GM23338 (cell line): ENCODE results near the gene TPH1. TPM values are rescaled to one million over a fixed set of nuclear protein-coding genes. Genes with fewer than 3 reads are reported as not detected.

Experiments used
- ATAC-seq: fragments of 200-7000 bp; cut with Tn5 transposase; 3 replicates; pipeline ENCODE4 v1.9.1; 2020
- DNase-seq: peaks from one replicate; pipeline ENCODE4 v3.0.0-alpha.2; 2015; ENCODE audit warnings: low spot score
- H2AFZ ChIP-seq: fragments of 200-600 bp; sonication (generic); 2 replicates; pipeline ENCODE4 v1.8.0; 2016; ENCODE audit warnings: antibody characterized with exemption, mild to moderate bottlenecking, moderate library complexity
- H3F3A ChIP-seq: fragments of 200-600 bp; sonication (generic); replicated peaks from 2 replicates; pipeline ENCODE4 v1.8.0; 2017; ENCODE audit warnings: antibody characterized with exemption, mixed run types, low read depth
- H3K27ac ChIP-seq: fragments of 200-600 bp; sonication (generic); 2 replicates; pipeline ENCODE4 v1.6.1; 2016; ENCODE audit warnings: low read depth
- H3K27me3 ChIP-seq: fragments of 200-600 bp; sonication (generic); 2 replicates; pipeline ENCODE4 v1.8.0; 2016; ENCODE audit warnings: mild to moderate bottlenecking, mixed run types, moderate library complexity; ENCODE audit not compliant: insufficient read depth
- H3K36me3 ChIP-seq: fragments of 200-600 bp; sonication (generic); 2 replicates; pipeline ENCODE4 v1.8.0; 2016; ENCODE audit warnings: mild to moderate bottlenecking; ENCODE audit not compliant: insufficient read depth
- H3K4me1 ChIP-seq: fragments of 200-600 bp; sonication (generic); 2 replicates; pipeline ENCODE4 v1.8.0; 2016; ENCODE audit warnings: mild to moderate bottlenecking, moderate library complexity; ENCODE audit not compliant: insufficient read depth
- H3K4me2 ChIP-seq: fragments of 200-600 bp; sonication (generic); 2 replicates; pipeline ENCODE4 v1.7.1; 2017; ENCODE audit warnings: mixed run types
- H3K4me3 ChIP-seq: fragments of 200-600 bp; sonication (generic); 2 replicates; pipeline ENCODE4 v1.6.1; 2016; ENCODE audit warnings: mixed run types
- H3K79me2 ChIP-seq: fragments of 200-600 bp; sonication (generic); replicated peaks from 2 replicates; pipeline ENCODE4 v1.8.0; 2017; ENCODE audit warnings: mild to moderate bottlenecking; ENCODE audit not compliant: insufficient read depth
- H3K9me2 ChIP-seq: fragments of 200-600 bp; sonication (generic); 2 replicates; pipeline ENCODE4 v1.8.0; 2017; ENCODE audit not compliant: insufficient read depth
- H4K20me1 ChIP-seq: fragments of 200-600 bp; sonication (generic); replicated peaks from 2 replicates; pipeline ENCODE4 v1.8.0; 2017; ENCODE audit warnings: mild to moderate bottlenecking; ENCODE audit not compliant: insufficient read depth
- H3K27ac Mint-ChIP-seq: 2 replicates; pipeline ENCODE4 v1.8.0; 2020; ENCODE audit warnings: inconsistent platforms, mild to moderate bottlenecking, moderate library complexity, mixed read lengths
- H3K27me3 Mint-ChIP-seq: 3 replicates; pipeline ENCODE4 v1.8.0; 2022; ENCODE audit warnings: low read depth, mild to moderate bottlenecking, moderate library complexity, mixed read lengths, inconsistent platforms; ENCODE audit not compliant: insufficient read depth, poor library complexity
- H3K36me3 Mint-ChIP-seq: 3 replicates; pipeline ENCODE4 v1.8.0; 2021; ENCODE audit warnings: low read depth, mild to moderate bottlenecking, inconsistent platforms, moderate library complexity, mixed read lengths
- H3K4me1 Mint-ChIP-seq: 3 replicates; pipeline ENCODE4 v1.8.0; 2020; ENCODE audit warnings: mild to moderate bottlenecking, inconsistent platforms, mixed read lengths
- H3K4me3 Mint-ChIP-seq: 3 replicates; pipeline ENCODE4 v1.8.0; 2021; ENCODE audit warnings: moderate library complexity, mild to moderate bottlenecking, inconsistent platforms, mixed read lengths
- H3K9me3 Mint-ChIP-seq: 3 replicates; pipeline ENCODE4 v1.8.0; 2020; ENCODE audit warnings: moderate library complexity, mild to moderate bottlenecking, inconsistent platforms, mixed read lengths
- CREB1 ChIP-seq: fragments of 250-450 bp; sonication (Bioruptor Pico); IDR thresholded peaks from 2 replicates; pipeline ENCODE4 v1.5.0; 2020; ENCODE audit warnings: low read depth, mild to moderate bottlenecking, moderate library complexity
- EZH2 ChIP-seq: fragments of 200-600 bp; sonication (generic); IDR thresholded peaks from one replicate; pipeline ENCODE4 v1.8.0; 2017; ENCODE audit warnings: antibody characterized with exemption, mild to moderate bottlenecking, low read depth; ENCODE audit not compliant: unreplicated experiment
- EZH2phosphoT487 ChIP-seq: fragments of 200-600 bp; sonication (generic); IDR thresholded peaks from one replicate; pipeline ENCODE4 v1.8.1; 2018; ENCODE audit warnings: antibody characterized with exemption; ENCODE audit not compliant: unreplicated experiment
- JUNB ChIP-seq: IDR thresholded peaks from one replicate; pipeline ENCODE4 v1.6.1; 2016; ENCODE audit warnings: antibody characterized with exemption; ENCODE audit not compliant: unreplicated experiment
- NANOG ChIP-seq: IDR thresholded peaks from 2 replicates; pipeline ENCODE4 v1.6.1; 2016; ENCODE audit warnings: antibody characterized with exemption, borderline replicate concordance
- POLR2AphosphoS5 ChIP-seq: IDR thresholded peaks from 2 replicates; pipeline ENCODE4 v1.6.1; 2016; ENCODE audit warnings: antibody characterized with exemption, low read depth
- STAT1 ChIP-seq: IDR thresholded peaks from one replicate; pipeline ENCODE4 v1.6.1; 2016; ENCODE audit warnings: antibody characterized with exemption; ENCODE audit not compliant: unreplicated experiment
- ZNF114 ChIP-seq: fragments of 250-450 bp; sonication (Bioruptor Pico); IDR thresholded peaks from 2 replicates; pipeline ENCODE4 v1.5.0; 2020; ENCODE audit warnings: mild to moderate bottlenecking, moderate library complexity
- ZNF331 ChIP-seq: fragments of 250-450 bp; sonication (Bioruptor Pico); IDR thresholded peaks from 2 replicates; pipeline ENCODE4 v1.5.0; 2020; ENCODE audit warnings: low read depth, mild to moderate bottlenecking, moderate library complexity
- polyA plus RNA-seq: library from polyadenylated mRNA; unstranded; fragments of >200 nt; fragmentation: Nextera tagmentation; extraction: Ambion mirVana; gene quantifications from 2 replicates; pipeline ENCODE4 v1.2.1, GENCODE V29; 2016
- total RNA-seq: library from RNA; depleted of rRNA; stranded (reverse); fragments of >200 nt; shearing (Covaris generic); gene quantifications from 2 replicates; pipeline ENCODE4 v1.2.3, GENCODE V29; 2014
- TF ChIP-seq, protein P1 (sequence below): fragments of 250-450 bp; sonication (Bioruptor Pico); IDR thresholded peaks from 2 replicates; pipeline ENCODE4 v1.5.0; 2020; ENCODE audit warnings: mild to moderate bottlenecking, moderate library complexity
- TF ChIP-seq, protein P2 (sequence below), 2 experiments: fragments of 200-600 bp in 1 of 2; sonication (generic) in 1 of 2; conservative IDR thresholded peaks; 2 replicates each; pipeline versions ENCODE4 v1.5.1 to v1.6.1; 2016 to 2017; ENCODE audit warnings: antibody characterized with exemption in 2 of 2, low read depth in 2 of 2, mild to moderate bottlenecking in 2 of 2, moderate library complexity in 1 of 2
- TF ChIP-seq, protein P3 (sequence below): IDR thresholded peaks from 2 replicates; pipeline ENCODE4 v1.6.1; 2016; ENCODE audit warnings: antibody characterized with exemption
- TF ChIP-seq, protein P4 (sequence below): IDR thresholded peaks from one replicate; pipeline ENCODE4 v1.6.1; 2018; ENCODE audit warnings: antibody characterized with exemption; ENCODE audit not compliant: unreplicated experiment

Gene TPH1
- total and polyA plus RNA-seq, 2 experiments from 2014 or later: 0.07 to 0.13 TPM

DNA sequence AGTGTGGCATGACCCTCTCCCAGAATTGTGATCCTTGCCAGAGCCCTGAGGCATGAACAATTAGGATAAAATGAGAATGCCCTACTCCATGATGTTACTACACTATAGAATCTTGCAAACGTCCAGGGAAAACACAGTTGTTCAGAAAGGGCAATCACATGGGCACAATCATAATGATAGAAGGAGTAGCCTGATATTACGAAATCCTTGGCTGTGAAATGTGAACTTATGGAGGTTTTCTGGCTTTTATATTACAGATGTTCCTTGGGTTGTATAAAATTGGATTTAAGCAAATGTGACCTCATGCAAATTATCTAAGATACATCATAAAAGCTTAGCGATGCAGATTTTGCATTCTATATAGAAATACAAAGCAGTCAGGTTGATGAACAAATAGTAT is 29.4 kb upstream of the TPH1 start:
- no peaks in the 10 kb centered on the region for H3K9me2 ChIP-seq
- Mint-ChIP-seq H3K27ac (no peak overlapping the region), H3K36me3 (peaks cover 18% of the 10 kb centered on the region), H3K27me3 (peaks cover 5% of the 10 kb centered on the region), H3K4me3 (no peak overlapping the region), H3K9me3 (no peaks in the 10 kb centered on the region), H3K4me1 (no peaks in the 10 kb centered on the region)
- H3K4me2 ChIP-seq: no peak overlapping the region
- H3K4me1 ChIP-seq: no peaks in the 10 kb centered on the region
- peaks cover 5% of the 10 kb centered on the region; the same call in 1 of the 2 replicates for H3K36me3 ChIP-seq
- no peaks in the 10 kb centered on the region for H3F3A ChIP-seq
- H2AFZ ChIP-seq: no peak overlapping the region
- no peaks in the 10 kb centered on the region for H4K20me1 ChIP-seq
- H3K27me3 ChIP-seq: no peaks in the 10 kb centered on the region
- H3K27ac ChIP-seq: no peak overlapping the region
- DNase-seq (no peak), ATAC-seq (no peak)
- TF ChIP-seq, protein P1, sequence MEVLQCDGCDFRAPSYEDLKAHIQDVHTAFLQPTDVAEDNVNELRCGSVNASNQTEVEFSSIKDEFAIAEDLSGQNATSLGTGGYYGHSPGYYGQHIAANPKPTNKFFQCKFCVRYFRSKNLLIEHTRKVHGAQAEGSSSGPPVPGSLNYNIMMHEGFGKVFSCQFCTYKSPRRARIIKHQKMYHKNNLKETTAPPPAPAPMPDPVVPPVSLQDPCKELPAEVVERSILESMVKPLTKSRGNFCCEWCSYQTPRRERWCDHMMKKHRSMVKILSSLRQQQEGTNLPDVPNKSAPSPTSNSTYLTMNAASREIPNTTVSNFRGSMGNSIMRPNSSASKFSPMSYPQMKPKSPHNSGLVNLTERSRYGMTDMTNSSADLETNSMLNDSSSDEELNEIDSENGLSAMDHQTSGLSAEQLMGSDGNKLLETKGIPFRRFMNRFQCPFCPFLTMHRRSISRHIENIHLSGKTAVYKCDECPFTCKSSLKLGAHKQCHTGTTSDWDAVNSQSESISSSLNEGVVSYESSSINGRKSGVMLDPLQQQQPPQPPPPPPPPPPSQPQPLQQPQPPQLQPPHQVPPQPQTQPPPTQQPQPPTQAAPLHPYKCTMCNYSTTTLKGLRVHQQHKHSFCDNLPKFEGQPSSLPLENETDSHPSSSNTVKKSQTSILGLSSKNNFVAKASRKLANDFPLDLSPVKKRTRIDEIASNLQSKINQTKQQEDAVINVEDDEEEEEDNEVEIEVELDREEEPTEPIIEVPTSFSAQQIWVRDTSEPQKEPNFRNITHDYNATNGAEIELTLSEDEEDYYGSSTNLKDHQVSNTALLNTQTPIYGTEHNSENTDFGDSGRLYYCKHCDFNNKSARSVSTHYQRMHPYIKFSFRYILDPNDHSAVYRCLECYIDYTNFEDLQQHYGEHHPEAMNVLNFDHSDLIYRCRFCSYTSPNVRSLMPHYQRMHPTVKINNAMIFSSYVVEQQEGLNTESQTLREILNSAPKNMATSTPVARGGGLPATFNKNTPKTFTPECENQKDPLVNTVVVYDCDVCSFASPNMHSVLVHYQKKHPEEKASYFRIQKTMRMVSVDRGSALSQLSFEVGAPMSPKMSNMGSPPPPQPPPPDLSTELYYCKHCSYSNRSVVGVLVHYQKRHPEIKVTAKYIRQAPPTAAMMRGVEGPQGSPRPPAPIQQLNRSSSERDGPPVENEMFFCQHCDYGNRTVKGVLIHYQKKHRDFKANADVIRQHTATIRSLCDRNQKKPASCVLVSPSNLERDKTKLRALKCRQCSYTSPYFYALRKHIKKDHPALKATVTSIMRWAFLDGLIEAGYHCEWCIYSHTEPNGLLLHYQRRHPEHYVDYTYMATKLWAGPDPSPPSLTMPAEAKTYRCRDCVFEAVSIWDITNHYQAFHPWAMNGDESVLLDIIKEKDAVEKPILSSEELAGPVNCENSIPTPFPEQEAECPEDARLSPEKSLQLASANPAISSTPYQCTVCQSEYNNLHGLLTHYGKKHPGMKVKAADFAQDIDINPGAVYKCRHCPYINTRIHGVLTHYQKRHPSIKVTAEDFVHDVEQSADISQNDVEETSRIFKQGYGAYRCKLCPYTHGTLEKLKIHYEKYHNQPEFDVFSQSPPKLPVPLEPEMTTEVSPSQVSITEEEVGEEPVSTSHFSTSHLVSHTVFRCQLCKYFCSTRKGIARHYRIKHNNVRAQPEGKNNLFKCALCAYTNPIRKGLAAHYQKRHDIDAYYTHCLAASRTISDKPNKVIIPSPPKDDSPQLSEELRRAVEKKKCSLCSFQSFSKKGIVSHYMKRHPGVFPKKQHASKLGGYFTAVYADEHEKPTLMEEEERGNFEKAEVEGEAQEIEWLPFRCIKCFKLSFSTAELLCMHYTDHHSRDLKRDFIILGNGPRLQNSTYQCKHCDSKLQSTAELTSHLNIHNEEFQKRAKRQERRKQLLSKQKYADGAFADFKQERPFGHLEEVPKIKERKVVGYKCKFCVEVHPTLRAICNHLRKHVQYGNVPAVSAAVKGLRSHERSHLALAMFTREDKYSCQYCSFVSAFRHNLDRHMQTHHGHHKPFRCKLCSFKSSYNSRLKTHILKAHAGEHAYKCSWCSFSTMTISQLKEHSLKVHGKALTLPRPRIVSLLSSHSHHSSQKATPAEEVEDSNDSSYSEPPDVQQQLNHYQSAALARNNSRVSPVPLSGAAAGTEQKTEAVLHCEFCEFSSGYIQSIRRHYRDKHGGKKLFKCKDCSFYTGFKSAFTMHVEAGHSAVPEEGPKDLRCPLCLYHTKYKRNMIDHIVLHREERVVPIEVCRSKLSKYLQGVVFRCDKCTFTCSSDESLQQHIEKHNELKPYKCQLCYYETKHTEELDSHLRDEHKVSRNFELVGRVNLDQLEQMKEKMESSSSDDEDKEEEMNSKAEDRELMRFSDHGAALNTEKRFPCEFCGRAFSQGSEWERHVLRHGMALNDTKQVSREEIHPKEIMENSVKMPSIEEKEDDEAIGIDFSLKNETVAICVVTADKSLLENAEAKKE: no peak
- TF ChIP-seq NANOG: no peak
- TF ChIP-seq, protein P2, sequence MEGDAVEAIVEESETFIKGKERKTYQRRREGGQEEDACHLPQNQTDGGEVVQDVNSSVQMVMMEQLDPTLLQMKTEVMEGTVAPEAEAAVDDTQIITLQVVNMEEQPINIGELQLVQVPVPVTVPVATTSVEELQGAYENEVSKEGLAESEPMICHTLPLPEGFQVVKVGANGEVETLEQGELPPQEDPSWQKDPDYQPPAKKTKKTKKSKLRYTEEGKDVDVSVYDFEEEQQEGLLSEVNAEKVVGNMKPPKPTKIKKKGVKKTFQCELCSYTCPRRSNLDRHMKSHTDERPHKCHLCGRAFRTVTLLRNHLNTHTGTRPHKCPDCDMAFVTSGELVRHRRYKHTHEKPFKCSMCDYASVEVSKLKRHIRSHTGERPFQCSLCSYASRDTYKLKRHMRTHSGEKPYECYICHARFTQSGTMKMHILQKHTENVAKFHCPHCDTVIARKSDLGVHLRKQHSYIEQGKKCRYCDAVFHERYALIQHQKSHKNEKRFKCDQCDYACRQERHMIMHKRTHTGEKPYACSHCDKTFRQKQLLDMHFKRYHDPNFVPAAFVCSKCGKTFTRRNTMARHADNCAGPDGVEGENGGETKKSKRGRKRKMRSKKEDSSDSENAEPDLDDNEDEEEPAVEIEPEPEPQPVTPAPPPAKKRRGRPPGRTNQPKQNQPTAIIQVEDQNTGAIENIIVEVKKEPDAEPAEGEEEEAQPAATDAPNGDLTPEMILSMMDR (conservative IDR thresholded peaks at IDR 0.05; ENCODE audit: low read depth in 2 of 2): no peak
- TF ChIP-seq ZNF331 (CRISPR knock-in tag): no peak
- TF ChIP-seq JUNB: no peak
- TF ChIP-seq CREB1 (CRISPR knock-in tag): no peak
- TF ChIP-seq, protein P3, sequence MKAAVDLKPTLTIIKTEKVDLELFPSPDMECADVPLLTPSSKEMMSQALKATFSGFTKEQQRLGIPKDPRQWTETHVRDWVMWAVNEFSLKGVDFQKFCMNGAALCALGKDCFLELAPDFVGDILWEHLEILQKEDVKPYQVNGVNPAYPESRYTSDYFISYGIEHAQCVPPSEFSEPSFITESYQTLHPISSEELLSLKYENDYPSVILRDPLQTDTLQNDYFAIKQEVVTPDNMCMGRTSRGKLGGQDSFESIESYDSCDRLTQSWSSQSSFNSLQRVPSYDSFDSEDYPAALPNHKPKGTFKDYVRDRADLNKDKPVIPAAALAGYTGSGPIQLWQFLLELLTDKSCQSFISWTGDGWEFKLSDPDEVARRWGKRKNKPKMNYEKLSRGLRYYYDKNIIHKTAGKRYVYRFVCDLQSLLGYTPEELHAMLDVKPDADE: no peak
- no peak for TF ChIP-seq STAT1
- TF ChIP-seq ZNF114 (CRISPR knock-in tag): no peak
- TF ChIP-seq, protein P4, sequence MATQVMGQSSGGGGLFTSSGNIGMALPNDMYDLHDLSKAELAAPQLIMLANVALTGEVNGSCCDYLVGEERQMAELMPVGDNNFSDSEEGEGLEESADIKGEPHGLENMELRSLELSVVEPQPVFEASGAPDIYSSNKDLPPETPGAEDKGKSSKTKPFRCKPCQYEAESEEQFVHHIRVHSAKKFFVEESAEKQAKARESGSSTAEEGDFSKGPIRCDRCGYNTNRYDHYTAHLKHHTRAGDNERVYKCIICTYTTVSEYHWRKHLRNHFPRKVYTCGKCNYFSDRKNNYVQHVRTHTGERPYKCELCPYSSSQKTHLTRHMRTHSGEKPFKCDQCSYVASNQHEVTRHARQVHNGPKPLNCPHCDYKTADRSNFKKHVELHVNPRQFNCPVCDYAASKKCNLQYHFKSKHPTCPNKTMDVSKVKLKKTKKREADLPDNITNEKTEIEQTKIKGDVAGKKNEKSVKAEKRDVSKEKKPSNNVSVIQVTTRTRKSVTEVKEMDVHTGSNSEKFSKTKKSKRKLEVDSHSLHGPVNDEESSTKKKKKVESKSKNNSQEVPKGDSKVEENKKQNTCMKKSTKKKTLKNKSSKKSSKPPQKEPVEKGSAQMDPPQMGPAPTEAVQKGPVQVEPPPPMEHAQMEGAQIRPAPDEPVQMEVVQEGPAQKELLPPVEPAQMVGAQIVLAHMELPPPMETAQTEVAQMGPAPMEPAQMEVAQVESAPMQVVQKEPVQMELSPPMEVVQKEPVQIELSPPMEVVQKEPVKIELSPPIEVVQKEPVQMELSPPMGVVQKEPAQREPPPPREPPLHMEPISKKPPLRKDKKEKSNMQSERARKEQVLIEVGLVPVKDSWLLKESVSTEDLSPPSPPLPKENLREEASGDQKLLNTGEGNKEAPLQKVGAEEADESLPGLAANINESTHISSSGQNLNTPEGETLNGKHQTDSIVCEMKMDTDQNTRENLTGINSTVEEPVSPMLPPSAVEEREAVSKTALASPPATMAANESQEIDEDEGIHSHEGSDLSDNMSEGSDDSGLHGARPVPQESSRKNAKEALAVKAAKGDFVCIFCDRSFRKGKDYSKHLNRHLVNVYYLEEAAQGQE: no peak
- no peak for TF ChIP-seq POLR2AphosphoS5
- no peak for TF ChIP-seq EZH2
- no peak for TF ChIP-seq EZH2phosphoT487
- H3K4me3 ChIP-seq: no peak overlapping the region
- H3K79me2 ChIP-seq: no peaks in the 10 kb centered on the region
